HG03064 (cell line): Measurements from ENCODE around the gene TEKT1.
"Not testable (repeated sequence)": the region's sequence is repeated elsewhere in the genome, so short reads cannot be mapped to it uniquely, and the experiment has no call there.

Experiments
- ATAC-seq: cut with Tn5 transposase; IDR thresholded peaks from one replicate; pipeline ENCODE4 v1.9.1; 2021; ENCODE audit warnings: low read depth; ENCODE audit not compliant: unreplicated experiment

The TEKT1 gene

DNA sequence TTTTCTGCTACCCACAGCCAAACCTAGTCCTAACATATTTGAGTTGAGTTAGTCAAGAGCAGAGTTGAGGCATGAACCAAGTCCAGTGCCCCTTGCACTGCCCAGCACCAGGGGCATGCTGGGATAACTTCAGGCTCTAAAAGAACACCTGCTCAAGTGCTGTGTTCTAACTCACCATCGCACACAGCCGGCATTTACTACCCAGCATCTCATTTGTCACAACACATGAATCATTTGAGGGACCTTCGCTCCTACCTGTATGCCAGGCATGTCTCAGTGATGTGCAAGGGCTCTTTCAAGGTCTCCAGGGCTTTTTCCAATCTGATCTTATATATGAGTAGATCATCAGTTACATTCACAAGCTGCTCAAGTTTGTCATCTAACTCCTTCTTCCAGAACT, 12.6 kb downstream of the TEKT1 start:
- ATAC-seq, result no peak

DNA sequence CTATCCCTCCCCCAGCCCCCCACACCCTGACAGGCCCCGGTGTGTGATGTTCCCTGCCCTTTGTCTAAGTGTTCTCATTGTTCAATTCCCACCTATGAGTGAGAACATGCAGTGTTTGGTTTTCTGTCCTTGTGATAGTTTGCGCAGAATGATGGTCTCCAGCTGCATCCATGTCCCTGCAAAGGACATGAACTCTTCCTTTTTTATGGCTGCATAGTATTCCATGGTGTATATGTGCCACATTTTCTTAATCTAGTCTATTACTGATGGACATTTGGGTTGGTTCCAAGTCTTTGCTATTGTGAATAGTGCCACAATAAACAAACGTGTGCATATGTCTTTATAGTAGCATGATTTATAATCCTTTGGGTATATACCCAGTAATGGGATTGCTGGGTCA, 15.2 kb downstream of the TEKT1 start:
- not testable (repeated sequence) for ATAC-seq

DNA sequence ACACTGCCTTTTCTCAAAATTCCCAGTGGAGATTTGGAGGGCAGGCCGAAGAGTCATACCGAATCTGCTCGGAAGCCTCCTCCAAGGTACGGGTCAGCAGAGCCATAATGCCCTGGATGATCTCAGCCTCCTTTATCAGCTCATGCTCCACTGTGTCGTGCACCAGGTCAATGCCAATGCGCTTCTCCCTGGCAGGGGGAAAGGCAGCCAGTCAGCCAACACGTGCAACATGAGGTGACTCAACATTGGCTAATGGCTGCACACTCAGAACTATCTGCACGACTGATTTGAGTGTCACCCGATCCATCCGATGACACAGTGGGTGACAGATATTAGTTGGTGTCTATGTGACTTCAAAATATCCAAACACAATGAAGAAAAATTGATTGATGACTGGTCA, 15.8 kb downstream of the TEKT1 start:
- ATAC-seq, result no peak

DNA sequence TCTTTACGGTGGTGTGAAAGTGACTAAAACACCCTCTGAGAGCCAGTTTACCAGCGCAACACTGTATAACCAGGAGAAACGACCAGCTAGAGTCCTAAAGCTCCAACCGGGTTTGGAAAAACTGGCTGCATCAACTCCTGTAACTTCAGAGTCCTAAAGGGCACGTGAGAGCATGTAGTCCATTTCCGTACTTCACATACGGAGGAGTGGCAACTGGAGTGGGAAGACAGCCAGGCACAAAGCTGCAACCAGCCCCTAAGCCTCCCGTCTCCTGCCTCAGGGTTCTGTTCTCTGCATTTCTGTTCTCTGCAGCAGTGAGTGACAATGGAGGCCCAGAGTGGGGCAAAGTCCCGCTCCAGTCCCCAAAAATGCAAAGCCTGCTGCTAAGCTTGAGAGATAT, 19.2 kb downstream of the TEKT1 start:
- no peak for ATAC-seq

DNA sequence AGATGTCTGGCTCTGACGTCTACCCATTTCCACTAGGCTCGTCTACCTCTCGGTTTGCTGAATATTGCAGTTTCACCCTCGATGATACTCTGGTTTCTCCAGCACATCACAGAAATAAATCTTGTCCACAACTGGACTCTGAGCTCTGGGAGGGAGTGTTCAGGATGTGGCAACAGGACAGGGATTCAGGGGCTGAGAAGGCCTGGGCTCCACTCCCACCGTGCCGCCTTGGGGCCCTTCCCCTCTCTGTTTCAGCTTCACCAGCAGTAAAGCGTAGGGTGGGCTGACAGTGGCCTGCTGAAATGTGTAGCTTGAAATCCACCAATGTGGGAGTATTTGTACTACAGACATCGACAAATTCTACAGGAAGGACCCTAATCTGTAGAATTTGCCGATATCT, 20.0 kb downstream of the TEKT1 start:
- no peak for ATAC-seq

DNA sequence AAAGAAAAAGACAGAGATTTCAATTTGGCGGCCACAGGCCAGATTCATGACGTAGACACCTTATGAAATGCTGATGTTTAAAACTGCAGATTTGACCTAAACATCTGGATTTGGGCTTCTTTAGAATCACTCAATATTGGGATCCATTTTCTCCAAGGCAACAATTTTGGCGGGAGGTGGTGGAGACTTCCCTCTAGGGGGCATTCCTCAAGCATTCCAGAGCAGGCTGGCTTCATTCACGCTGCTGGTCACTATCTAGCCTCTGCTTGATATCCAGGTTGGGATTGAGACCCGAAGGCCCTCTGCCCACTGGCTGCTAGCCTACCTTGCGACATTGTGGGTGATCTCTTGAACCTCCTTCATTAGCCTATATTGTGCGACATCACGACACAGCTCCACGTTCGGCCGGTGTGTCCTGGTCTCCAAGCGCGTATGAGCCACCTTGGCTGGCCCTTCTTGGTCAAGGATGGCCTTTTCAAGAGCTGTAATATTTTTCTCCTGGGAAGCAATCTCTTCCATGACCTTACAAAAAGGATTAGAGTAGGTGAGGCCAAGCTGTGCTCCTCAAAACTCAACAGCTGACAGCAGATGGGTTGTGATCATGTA, 31.0 kb downstream of the TEKT1 start:
- no peak for ATAC-seq

DNA sequence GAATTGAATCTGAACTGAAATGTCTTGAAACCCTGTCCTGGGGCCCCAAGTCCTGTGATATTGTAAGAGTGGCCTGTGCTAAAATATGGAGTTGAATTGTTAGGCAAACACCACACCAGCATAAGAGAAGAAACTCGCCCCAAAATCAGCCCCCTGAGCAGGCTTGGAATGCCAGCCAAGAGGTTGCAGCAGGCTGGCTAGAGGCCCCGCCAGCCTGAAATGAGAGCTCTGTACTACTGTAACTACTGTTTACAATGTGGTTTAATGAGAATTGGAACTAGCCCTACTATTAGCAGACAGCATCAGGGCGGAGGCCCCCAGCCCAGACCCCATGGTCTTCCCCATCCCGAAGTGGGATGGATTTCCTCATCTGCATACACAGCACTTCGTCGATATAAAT, 31.8 kb downstream of the TEKT1 start:
- no peak for ATAC-seq

DNA sequence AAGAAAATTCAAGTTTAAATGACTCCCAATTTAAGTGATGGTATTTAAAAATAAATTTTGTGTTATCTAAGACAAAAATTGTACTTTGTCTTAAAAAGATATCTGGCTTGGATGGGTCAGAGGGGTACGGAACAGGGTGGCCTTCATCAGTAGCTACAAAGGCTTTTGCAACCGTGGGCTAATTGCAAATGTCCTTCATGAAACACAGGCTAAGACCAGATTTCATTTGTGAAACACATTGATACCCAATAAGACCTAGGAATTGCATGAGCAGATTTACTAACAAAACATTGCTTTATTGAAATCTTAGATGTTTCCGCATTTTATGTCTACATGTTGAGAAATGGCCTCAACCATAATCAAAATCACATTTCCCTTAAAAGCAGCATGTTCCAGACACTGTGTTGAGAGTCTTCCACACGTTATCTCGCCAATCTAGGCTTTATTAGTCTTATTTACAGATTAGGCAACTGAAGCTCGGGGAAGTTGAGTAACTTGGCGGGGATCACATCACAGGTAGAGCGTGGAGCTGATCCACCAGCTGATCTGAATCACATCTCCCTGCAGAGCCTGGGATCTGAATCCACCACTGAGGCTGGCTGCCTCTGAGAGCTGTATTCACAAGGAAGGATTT, 33.7 kb downstream of the TEKT1 start:
- no peak for ATAC-seq

DNA sequence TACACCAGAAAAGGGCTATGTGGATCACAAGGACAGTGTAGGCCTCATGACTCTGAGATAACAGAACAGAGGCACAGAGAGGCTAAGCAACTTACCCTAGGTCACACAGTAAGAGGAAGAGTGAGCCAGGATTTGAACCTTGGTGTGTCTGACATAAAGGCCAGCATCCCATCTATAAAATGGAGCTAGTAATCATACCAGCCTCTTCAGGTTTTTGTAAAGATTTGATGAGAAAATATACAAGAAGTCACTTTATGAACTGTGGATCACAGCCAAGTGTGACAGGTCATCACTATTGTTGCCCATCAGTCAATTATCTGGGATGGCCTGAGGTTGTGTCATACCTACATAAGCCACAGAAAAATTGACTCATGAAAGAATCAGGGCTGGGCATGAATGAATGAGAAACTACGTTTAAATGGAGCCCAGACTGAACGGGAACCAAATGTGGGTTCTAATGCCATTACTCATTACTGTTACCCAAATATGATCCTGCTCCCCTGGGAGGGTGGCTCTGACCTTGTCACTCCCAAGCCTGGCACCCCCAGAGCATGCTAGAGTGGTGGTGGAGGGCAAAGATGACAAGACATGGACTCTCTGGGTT, 34.5 kb downstream of the TEKT1 start:
- no peak for ATAC-seq

DNA sequence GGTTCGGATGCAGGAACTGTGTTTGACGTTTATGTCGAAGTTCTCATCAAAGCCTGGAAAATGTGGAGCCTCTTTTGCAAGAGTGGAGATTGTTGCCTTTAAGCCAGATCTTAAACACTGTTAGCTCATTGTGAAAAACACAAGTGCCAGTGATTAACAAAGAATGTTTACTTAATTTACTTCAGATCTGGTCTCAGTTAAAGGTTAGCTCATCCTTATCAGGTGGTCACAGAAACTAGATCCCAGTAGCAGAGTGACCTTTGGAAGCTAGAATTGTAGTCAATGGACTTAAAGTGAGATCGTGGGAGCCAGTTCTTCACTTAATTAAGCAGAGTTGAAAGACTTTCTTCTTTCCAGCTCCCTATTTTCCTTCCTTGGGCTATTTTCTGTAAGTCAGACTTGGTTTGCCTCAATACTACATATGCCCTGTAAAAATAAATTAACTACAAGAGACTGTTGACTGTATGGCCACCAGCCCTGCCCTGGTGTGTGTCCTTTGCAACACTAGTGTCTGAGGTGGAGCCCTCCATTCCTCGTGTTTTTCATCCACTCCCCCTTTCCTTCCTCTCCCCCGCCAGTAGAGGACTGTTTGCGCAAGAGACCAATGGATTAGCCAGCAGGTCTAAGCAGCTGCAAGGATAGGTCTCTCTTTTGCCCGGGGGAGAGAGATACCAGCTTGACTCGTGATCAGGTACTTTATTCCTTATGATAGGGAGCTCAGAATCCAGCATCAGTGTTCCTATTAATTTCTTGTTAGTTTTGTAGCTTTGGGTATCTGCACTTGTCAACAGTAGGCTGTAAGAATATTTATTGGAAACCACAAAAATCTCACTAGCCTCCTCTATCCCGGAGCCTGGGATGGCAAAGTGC, 35.3 kb downstream of the TEKT1 start:
- ATAC-seq, result no peak

DNA sequence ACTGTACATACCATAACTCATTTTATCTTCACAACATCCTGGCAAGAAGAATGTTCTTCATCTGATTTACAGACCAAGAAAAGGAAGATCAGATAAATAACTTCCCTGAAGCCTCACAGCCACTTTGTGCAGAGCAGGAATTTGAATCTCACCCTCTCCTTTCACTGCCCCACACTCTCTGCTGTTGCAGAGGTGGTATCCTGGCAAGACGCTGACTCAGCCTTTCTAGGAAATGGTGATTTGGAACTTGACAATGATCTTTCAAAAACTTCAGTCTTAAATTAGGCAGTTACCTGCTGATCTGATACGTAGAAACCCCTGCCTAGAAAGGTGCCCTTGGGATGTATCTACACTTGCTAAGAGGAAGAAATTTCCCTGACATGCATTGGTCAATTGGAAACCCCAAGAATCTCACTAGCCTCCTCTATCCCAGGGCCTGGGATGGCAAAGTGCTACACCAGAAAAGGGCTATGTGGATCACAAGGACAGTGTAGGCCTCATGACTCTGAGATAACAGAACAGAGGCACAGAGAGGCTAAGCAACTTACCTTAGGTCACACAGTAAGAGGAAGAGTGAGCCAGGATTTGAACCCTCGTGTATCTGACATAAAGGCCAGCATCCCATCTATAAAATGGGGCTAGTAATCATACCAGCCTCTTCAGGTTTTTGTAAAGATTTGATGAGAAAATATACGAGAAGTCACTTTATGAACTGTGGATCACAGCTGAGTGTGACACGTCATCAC, 37.6 kb downstream of the TEKT1 start:
- no peak for ATAC-seq

DNA sequence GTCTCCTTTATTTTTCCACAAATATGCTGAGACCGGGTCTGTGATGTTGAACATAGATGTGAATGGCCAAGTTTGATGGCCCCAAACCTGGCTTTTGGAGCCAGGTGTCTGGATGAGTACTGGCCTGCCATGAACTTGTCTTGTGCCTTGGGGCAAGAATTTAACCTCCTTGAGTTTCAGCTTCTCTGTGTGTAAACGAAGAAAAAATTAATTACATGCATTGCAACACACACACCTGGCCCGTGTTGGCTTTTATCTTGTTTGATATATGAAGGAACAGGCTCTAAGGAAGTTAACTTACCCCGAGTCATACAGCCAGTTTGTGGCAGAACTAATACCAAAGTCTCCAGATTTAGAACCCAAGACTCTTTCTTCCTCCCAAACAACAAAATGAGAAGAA, 42.4 kb downstream of the TEKT1 start:
- no peak for ATAC-seq

DNA sequence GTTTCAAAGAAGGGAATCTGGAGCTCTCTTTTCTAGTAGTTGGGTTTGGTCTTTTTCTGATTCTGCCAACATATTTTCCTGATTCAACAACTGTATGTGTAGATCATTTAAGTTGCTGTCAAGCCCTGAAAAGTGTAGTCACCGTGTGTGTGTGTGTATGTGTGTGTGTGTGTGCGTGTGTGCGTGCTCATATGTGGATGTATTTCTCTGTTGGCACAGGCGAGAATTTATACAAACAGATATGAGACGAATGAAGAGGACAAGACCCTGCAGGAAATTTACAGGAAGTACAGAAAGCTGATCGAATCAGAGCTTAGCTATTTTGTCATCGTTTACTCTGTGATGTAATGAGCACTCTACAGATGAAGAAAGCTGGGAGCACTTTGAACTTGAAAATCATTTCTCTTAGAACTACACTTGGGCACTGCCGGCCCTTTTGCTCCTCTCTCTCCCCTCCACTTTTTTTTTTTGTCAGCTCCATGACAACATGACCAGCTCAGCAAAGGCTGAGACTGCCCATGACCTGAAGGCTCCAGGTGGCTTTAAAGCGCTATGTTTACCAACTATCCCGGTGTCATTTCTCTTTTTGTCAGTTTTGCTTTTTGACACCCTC, 44.3 kb downstream of the TEKT1 start:
- no peak for ATAC-seq

DNA sequence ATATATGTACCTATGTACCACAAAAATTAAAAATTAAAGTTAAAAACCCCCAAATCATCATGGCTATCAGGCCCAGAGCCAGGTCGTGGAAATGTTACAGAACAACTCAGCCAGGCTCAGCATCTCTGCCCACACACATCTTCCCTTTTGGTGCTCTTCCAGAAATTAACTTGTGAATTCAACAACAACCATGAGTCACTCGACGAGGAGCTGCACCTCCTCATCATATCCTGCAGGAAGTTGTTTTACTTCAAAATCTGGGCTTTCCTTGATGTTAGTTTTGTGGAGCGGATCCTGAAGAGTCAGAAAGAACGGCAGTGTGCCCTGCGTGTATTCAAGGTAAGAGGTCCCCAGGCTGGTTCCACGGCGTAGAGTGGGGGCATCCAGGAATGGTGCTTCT, 44.9 kb downstream of the TEKT1 start:
- ATAC-seq, result no peak

DNA sequence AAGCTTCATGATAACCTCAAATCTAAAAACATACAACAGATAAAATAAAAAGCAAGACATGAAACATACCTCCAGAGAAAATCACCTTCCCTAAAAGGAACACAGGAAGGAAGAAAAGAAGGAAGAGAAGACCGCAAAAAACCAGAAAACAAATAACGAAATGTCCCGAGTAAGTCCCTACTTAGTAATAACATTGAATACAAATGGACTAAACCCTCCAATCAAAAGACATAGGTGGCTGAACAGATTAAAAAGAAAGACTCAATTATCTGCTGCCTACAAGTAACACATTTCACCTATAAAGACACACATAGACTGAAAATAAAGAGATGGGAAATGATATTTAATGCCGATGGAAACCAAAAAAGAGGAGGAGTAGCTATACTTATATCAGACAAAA, 49.3 kb downstream of the TEKT1 start:
- ATAC-seq, result no peak

DNA sequence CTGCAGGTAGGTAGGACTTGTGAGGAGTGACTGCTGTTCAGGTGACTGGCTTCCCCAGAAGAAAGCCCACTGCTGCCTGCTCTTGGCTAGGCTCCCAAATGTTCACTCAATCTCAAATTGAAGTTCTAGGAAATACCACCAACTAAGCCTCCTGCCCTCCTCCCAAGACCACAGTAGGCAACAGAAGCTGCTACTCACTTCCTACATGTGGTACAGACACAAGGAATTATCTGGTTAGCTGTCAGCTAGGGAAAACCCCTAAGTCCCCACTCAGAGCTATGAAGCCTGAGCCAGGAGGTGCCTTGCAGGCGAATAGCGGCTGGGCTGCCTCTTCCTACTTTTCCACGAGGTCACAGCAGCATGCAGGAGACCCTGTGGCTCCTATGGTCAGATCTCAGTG, 50.6 kb downstream of the TEKT1 start:
- ATAC-seq, result no peak

DNA sequence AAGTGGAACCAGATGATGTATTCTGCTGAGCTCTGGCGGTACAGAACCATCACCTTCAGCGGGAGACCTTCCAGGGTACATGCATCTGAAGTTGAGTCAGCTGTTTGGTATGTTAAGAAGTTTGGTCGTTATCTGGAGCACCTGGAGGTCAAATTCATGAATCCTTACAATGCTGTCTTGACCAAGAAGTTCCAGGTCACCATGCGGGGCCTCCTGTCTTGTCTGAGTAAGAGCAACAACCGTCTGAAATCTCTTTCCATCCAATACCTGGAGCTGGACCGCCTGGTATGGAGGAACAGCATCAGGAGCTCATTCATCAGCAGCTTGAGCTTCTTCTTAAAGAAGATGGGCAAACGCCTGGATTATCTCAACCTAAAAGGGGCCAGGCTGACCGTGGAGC, 51.5 kb downstream of the TEKT1 start:
- no peak for ATAC-seq

DNA sequence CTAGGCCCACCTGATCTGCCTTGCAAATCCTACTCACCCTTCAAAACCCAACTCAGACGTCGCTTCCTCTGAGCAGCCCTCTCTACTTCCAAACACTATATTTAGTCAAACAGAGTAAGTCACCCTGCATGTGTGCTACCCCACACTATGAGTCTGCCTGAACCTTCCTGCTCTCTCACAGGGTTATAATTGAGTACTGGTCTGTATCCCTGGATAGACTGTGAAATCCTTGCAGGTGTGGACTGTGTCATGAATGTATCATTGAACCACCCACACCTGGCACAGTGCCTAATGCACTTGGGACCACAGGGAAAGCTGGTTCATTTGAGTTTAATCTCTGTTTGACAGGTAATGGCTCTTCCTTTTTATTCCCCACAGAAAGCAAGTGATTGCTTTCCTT, 52.1 kb downstream of the TEKT1 start:
- ATAC-seq, result no peak

DNA sequence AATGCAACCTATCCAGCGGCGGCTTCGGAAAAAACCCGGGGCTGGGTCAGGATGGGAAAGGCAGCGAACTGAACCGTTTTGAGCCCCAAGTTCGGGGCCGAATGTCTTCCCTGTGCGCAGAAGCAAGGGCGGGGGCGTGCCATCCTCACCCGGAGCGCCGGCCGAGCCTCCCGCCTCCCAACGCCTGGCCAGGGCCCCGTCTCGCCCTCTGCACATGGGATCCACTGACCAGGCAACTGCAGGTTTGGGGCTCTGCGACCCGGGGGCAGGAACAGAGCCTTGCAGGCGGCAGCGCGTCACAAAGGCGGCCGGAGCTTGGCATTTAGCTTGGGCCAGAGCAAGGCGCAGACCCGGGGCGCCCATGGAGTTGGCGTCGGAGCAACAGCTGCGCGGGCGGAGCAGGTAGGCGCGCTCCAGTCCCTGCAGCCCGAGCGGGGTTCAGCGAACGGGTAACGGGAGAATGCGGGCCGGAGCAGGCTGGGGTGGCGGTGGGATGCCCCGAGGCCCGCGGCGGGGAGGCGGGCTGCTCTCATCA, 55.6 kb downstream of the TEKT1 start, which contains the start of gene FBXO39:
Gene FBXO39, plus strand, starts transcription at position 345 of the 535 bp plus-strand sequence. CDS start 3,654 bp downstream, outside the sequence.
- ATAC-seq, result no peak

DNA sequence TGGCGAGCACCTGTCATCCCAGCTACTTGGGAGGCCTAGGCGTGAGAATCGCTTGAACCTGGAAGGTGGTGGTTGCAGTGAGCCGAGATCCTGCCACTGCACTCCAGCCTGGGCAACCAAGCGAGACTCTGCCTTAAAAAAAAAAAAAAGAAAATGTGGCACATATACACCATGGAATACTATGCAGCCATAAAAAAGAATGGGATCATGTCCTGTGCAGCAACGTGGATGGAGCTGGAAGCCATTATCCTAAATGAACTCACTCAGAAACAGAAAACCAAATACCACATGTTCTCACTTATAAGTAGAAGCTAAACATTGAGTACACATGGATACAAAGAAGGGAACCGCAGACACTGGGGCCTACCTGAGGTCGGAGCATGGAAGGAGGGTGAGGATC, 56.6 kb downstream of the TEKT1 start:
- ATAC-seq, result not testable (repeated sequence)
